ENCODE measurements around the gene PUM1.

PUM1 gene

DNA sequence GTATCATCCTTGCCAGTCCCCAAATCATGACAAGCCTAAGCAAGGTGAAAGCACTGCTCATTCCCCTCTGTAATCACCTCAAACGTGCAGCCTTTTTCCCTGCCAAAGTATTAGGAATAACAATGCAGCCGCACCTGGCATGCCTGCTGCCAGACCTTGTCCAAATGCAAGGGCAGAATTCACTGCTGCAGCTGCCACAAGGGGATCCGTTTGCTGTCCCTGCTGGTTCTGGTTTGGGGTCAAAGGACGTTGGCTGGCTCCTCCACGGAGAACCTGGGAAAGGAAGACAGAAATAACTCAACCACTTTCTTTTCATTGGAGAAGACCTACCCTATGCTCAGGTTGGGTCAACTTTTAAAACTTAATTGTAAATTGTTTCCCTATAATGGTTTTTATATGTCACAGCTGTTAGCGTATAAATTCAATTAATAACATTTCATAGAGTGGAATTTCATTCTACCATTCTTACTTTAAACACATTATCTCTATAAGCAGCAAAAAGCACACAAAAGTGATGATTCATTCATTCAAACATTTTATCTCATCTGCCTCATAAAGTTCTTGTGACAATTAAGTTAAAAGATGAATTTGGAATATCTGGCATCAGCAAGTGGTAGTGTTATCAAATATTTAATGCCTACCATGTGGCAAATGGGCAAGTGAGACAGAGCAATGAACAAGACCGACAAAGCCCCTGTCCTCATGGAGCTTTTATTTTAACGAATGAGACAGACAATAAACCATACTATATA is 97.1 kb downstream of the PUM1 start:
- TF ChIP-seq, protein P1, sequence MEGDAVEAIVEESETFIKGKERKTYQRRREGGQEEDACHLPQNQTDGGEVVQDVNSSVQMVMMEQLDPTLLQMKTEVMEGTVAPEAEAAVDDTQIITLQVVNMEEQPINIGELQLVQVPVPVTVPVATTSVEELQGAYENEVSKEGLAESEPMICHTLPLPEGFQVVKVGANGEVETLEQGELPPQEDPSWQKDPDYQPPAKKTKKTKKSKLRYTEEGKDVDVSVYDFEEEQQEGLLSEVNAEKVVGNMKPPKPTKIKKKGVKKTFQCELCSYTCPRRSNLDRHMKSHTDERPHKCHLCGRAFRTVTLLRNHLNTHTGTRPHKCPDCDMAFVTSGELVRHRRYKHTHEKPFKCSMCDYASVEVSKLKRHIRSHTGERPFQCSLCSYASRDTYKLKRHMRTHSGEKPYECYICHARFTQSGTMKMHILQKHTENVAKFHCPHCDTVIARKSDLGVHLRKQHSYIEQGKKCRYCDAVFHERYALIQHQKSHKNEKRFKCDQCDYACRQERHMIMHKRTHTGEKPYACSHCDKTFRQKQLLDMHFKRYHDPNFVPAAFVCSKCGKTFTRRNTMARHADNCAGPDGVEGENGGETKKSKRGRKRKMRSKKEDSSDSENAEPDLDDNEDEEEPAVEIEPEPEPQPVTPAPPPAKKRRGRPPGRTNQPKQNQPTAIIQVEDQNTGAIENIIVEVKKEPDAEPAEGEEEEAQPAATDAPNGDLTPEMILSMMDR (IDR thresholded peaks at IDR 0.05; ENCODE audit: extremely low read depth, missing control alignments), result no peak
- no peak for DNase-seq (ENCODE audit: low spot score)

DNA sequence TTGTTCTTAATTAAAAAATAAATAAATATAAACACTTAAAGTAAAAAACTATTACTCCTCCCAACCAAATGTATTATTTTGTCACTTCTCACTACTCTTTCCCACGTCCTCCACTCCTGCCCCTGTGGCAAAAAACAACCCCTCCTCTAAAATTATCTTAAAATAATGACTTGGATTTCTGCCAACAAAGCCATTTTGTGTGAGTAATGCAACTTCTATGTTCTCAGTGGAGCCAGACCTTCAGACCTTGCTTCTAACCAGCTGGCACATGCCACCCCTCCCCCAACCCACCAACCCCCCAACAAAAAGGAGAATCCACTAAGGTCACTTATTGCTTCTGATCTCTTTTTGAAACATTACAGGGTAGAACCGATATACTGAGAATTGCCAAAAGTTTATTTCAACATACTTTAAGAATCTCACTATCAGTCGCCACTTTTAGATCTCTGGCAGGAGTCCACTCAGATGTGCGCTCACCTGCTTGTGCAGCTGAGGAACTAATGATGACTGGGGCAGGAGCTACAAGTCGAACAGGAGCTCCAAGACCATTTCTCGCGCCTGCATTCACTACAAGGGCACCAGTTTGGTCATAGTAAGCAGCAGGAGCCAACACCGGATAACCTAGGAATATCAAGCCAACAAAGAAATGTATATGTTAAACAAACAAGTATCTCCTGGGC is 98.7 kb downstream of the PUM1 start:
- no peak for DNase-seq (ENCODE audit: low spot score)
- TF ChIP-seq, protein P1 (IDR thresholded peaks at IDR 0.05; ENCODE audit: extremely low read depth, missing control alignments), result no peak

DNA sequence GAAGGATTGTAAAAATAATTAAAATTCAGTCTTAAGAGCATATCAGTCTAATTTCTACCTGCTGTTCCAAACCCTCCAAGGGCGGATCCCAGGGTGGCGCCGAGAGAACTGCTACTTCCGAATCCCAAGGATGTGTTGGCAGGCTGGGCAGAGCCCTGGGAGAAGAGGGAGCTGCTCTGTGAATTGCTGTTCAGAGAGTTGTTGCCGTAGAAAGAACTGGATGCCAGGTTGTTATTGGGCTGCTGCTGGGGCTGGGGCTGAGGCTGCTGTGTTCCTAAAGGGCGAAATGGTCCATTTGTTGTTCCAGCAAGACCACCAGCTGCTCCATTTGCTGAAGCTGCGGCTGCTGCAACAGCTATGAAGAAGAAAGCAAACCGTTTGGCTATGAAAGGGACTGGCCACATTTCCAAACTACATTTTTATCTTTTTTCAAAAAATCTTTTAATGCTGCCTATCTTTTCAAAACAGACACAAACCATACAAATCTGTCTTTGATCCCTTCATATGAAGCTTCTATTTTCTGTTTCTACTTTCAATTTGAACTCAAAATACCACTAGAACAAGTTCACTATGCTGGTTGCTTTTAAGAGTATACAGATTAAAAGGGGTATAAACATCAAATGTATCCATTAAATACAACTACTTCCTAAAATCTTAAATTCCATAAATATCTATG is 99.5 kb downstream of the PUM1 start:
- no peak for DNase-seq (ENCODE audit: low spot score)
- TF ChIP-seq, protein P1 (IDR thresholded peaks at IDR 0.05; ENCODE audit: extremely low read depth, missing control alignments), result no peak

DNA sequence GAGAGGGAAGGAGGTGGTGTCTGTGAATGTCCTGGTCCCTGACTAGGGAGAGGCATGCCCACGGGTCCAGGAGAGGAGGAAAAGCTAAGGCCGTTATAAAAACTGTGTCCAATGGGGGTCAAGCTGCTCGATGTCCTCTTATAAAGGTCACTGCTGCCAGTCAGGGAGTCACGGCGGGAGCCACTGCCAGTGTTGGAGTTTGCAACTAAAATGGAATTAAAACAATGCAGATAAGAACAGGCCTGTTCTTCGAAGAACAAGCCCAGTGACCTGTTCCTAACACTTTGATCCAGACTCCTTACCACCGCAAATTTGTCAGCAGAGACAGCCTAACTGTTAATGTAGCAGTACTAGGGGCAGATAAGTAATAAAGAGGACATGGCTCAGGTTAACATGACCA is 100.8 kb downstream of the PUM1 start:
- TF ChIP-seq, protein P1 (IDR thresholded peaks at IDR 0.05; ENCODE audit: extremely low read depth, missing control alignments), result no peak
- no peak for DNase-seq (ENCODE audit: low spot score)

DNA sequence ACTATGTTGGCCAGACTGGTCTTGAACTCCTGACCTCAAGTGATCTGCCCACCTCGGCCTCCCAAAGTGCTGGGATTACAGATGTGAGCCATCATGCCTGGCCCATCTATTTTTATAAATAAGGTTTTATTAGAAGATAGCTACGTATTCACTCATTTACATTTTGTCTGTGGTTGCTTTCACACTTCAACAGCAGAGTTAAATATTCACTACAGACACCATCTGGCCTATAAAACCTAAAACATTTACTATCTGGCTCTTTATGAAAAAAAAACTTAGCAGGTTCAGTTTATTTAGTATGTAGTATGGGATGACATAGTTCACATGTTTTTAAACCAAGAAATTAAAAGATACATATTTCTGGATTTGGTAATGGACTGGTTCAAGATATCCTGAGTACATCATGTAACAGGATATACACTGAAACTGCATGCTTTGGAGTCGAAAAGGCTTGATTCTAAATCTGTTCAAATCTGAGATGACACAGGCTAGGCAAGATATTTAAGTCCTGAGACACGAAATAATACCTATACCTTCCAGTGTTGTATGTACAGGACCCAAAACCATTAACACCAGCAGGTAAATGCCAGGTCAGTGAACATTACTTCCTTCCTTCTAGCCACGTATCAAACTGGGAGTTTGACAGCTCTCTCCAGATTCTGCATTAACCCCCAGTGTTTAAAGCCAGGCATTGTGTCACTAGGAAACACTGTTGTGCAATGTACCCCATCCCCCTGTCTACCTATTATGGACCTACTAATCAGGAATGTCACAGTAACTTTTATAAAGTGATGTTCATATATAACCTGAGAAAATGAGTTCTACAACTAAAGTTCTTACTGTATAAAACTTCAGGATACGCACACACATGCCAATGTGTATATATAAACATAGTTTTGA is 102.7 kb downstream of the PUM1 start:
- no peak for DNase-seq (ENCODE audit: low spot score)
- TF ChIP-seq, protein P1 (IDR thresholded peaks at IDR 0.05; ENCODE audit: extremely low read depth, missing control alignments), result no peak

DNA sequence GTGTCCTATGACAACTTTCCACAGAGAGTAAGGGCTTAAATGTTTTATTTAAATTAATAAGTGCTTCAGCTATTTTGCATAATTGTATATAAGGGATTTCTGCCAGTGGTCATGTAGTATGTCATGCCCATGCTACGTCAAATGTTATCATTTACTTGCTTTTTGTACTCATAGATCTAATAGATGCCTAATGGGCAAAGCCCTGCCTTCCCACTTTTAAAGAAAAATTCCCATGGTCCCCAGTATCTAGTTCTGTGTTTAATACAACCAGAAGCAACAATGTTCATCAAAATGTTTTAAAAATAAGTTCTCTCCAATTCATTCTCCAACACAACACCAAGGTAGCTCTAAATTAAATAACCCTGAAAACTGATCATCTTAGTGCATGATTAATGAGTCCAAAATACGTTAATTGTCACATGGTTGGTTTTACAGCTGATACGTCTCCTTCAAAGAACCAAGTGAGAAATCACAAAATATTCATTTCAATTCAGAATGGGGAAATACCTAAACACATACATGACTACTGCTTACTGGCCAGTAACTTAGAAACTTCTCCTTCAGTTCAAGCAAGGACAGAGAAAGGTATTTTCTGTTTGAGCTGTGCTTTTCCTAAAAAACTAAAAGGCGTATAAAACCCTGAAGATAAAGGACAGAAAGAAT is 107.8 kb downstream of the PUM1 start:
- TF ChIP-seq, protein P1 (IDR thresholded peaks at IDR 0.05; ENCODE audit: extremely low read depth, missing control alignments), result no peak
- no peak for DNase-seq (ENCODE audit: low spot score)
